Neural progenitor cell (in vitro differentiated cells): ENCODE results near the gene CMTM1.
A peak's percentile ranks its signal among the peaks of the same experiment; 100 is the strongest.

ENCODE experiments used
- EZH2 ChIP-seq: fragments of 200-600 bp; sonication (generic); IDR thresholded peaks from 2 replicates; pipeline ENCODE4 v1.6.1; 2017; ENCODE audit warnings: antibody characterized with exemption, mild to moderate bottlenecking, moderate library complexity
- TF ChIP-seq, protein P1 (sequence below): fragments of 200-600 bp; sonication (generic); IDR thresholded peaks from 2 replicates; pipeline ENCODE4 v1.5.1; 2017; ENCODE audit warnings: antibody characterized with exemption, mild to moderate bottlenecking

- TF ChIP-seq, protein P1, sequence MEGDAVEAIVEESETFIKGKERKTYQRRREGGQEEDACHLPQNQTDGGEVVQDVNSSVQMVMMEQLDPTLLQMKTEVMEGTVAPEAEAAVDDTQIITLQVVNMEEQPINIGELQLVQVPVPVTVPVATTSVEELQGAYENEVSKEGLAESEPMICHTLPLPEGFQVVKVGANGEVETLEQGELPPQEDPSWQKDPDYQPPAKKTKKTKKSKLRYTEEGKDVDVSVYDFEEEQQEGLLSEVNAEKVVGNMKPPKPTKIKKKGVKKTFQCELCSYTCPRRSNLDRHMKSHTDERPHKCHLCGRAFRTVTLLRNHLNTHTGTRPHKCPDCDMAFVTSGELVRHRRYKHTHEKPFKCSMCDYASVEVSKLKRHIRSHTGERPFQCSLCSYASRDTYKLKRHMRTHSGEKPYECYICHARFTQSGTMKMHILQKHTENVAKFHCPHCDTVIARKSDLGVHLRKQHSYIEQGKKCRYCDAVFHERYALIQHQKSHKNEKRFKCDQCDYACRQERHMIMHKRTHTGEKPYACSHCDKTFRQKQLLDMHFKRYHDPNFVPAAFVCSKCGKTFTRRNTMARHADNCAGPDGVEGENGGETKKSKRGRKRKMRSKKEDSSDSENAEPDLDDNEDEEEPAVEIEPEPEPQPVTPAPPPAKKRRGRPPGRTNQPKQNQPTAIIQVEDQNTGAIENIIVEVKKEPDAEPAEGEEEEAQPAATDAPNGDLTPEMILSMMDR = no peak
- peak; percentile 59 for TF ChIP-seq EZH2
Measured at GRCh38 chr16:66578651-66579531, 12.7 kb downstream of the CMTM1 start, which contains the start of gene CMTM2.
